GM12875 (cell line): Measurements from ENCODE around the gene FBXO42.

ENCODE experiments used
- H3K4me3 ChIP-seq: one replicate; pipeline ENCODE4 v1.5.1; 2011; ENCODE audit warnings: low read depth, low read length, control low read depth
- TF ChIP-seq, protein P1 (sequence below): IDR thresholded peaks from 2 replicates; pipeline ENCODE4 v1.5.1; 2011; ENCODE audit warnings: low read depth, mild to moderate bottlenecking, control low read depth, inconsistent platforms, low read length, moderate library complexity, borderline replicate concordance; ENCODE audit not compliant: insufficient read depth

Gene FBXO42

DNA sequence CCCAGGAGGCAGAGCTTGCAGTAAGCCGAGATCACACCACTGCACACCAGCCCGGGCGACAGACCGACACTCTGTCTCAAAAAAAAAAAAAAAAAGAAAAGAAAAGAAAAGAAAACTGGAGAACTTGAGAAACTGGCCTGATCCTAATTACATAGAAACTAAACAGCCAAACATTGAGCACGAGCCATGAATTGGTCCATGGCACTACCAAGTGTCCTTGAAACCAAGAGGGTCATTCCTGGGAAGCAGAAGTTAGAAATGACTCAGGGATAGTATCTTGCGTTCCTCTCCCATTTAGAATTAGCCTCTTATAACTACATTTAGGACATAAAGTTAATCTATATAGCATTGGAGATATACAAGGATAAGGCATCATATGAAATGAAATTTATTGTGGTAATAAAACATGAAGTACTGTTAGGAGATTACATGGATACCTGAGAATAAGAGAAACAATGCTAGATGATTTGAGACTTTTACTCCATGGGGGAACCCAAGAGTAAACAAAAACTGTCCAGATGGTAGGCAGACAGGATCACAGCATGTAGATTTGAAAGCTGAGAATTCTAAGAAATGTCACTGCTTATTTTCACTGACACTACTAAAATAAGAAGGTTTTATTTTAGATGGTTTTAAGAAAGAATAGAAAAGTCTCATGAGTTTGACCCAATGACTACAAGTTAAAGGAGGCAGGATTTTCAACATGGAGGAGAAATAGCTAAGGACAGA, 75.8 kb downstream of the FBXO42 start:
- TF ChIP-seq, protein P1, sequence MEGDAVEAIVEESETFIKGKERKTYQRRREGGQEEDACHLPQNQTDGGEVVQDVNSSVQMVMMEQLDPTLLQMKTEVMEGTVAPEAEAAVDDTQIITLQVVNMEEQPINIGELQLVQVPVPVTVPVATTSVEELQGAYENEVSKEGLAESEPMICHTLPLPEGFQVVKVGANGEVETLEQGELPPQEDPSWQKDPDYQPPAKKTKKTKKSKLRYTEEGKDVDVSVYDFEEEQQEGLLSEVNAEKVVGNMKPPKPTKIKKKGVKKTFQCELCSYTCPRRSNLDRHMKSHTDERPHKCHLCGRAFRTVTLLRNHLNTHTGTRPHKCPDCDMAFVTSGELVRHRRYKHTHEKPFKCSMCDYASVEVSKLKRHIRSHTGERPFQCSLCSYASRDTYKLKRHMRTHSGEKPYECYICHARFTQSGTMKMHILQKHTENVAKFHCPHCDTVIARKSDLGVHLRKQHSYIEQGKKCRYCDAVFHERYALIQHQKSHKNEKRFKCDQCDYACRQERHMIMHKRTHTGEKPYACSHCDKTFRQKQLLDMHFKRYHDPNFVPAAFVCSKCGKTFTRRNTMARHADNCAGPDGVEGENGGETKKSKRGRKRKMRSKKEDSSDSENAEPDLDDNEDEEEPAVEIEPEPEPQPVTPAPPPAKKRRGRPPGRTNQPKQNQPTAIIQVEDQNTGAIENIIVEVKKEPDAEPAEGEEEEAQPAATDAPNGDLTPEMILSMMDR: no peak
- H3K4me3 ChIP-seq: no peak overlapping the region

DNA sequence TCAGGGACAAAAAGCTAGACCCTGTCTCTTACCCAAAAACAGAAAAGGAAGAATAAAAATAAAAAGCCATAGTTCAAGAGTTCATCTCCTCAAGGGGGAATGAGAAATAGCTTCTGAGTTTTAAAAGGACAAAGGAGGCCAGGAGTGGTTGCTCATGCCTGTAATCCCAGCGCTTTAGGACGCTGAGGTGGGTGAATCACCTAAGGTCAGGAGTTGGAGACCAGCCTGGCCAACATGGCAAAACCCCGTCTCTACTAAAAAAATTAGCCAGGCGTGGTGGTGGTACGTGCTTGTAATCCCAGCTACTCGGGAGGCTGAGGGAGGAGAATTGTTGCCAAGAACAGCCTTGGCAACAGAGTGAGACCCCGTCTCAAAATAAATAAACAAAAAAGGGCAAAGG, 76.7 kb downstream of the FBXO42 start:
- no peak overlapping the region for H3K4me3 ChIP-seq
- TF ChIP-seq, protein P1: no peak

GRCh38 chr1:16267690-16268180, 84.5 kb downstream of the FBXO42 start:
- TF ChIP-seq, protein P1: no peak
- no peak overlapping the region for H3K4me3 ChIP-seq

- TF ChIP-seq, protein P1: no peak
- H3K4me3 ChIP-seq: no peak overlapping the region
Measured at GRCh38 chr1:16266411-16267118, 85.7 kb downstream of the FBXO42 start.

- no peak overlapping the region for H3K4me3 ChIP-seq
- TF ChIP-seq, protein P1: no peak
Measured at GRCh38 chr1:16262067-16262466, 90.2 kb downstream of the FBXO42 start.

GRCh38 chr1:16260814-16261213, 91.5 kb downstream of the FBXO42 start:
- TF ChIP-seq, protein P1: no peak

More at GRCh38 chr1:16260814-16261213, 91.5 kb downstream of the FBXO42 start:
- H3K4me3 ChIP-seq: no peak overlapping the region
